T-helper 1 cell (primary cell): ENCODE measurements around the gene ABCC9.

Source experiments
- DNase-seq, 5 donors: peaks; one replicate each; pipeline ENCODE4 v3.0.0-alpha.2; 2012 to 2020

The ABCC9 gene

GRCh38 chr12:21769307-21769706 is 171.9 kb downstream of the ABCC9 start:
- DNase-seq: no peak

- no peak for DNase-seq
Measured at GRCh38 chr12:21766403-21766802, 174.8 kb downstream of the ABCC9 start.

GRCh38 chr12:21764950-21765349 is 176.3 kb downstream of the ABCC9 start:
- DNase-seq: no peak

- DNase-seq: no peak
Measured at GRCh38 chr12:21764065-21764464, 177.2 kb downstream of the ABCC9 start.

- DNase-seq: no peak
Measured at GRCh38 chr12:21763531-21763930, 177.7 kb downstream of the ABCC9 start.

GRCh38 chr12:21759737-21760136 is 181.5 kb downstream of the ABCC9 start:
- no peak for DNase-seq

GRCh38 chr12:21757735-21758134 is 183.5 kb downstream of the ABCC9 start:
- DNase-seq: no peak

GRCh38 chr12:21756699-21757098 is 184.5 kb downstream of the ABCC9 start:
- no peak for DNase-seq

- DNase-seq: no peak
Measured at GRCh38 chr12:21751517-21751916, 189.7 kb downstream of the ABCC9 start.
